Suprapubic skin (tissue), 4 donors: ENCODE data around the gene GOLGA8F. TPM values are rescaled to one million over a fixed set of nuclear protein-coding genes. Genes with fewer than 3 reads are reported as not detected.
A peak's percentile ranks its signal among the peaks of the same experiment; 100 is the strongest.
"Not testable (repeated sequence)": the region's sequence is repeated elsewhere in the genome, so short reads cannot be mapped to it uniquely, and the experiment has no call there.

Experiments
- DNase-seq, 2 donors: peaks; one replicate each; pipeline ENCODE4 v3.0.0-alpha.2; 2019; ENCODE audit warnings: low spot score in 2 of 2
- H3K27ac ChIP-seq: fragments of 200-600 bp; sonication (generic); one replicate; pipeline ENCODE4 v1.5.1; 2019
- H3K27me3 ChIP-seq: fragments of 200-600 bp; sonication (generic); one replicate; pipeline ENCODE4 v1.5.1; 2019
- H3K36me3 ChIP-seq: fragments of 200-600 bp; sonication (generic); one replicate; pipeline ENCODE4 v1.5.1; 2019
- H3K4me1 ChIP-seq: fragments of 200-600 bp; sonication (generic); one replicate; pipeline ENCODE4 v1.5.1; 2019
- H3K4me3 ChIP-seq: fragments of 200-600 bp; sonication (generic); one replicate; pipeline ENCODE4 v1.5.1; 2019; ENCODE audit warnings: mild to moderate bottlenecking
- H3K9me3 ChIP-seq: fragments of 200-600 bp; sonication (generic); one replicate; pipeline ENCODE4 v1.5.1; 2019
- WGBS: methylation state at CpG from one replicate; pipeline ENCODE4 v1.1.5; 2018; 5-methylcytosine and 5-hydroxymethylcytosine counted together
- total RNA-seq, 4 donors: library from RNA; depleted of rRNA; stranded (reverse); fragments of >200 nt; gene quantifications; one replicate each; pipeline ENCODE4 v1.1.0, GENCODE V29; 2016

The GOLGA8F gene
- total RNA-seq, result not detected

DNA sequence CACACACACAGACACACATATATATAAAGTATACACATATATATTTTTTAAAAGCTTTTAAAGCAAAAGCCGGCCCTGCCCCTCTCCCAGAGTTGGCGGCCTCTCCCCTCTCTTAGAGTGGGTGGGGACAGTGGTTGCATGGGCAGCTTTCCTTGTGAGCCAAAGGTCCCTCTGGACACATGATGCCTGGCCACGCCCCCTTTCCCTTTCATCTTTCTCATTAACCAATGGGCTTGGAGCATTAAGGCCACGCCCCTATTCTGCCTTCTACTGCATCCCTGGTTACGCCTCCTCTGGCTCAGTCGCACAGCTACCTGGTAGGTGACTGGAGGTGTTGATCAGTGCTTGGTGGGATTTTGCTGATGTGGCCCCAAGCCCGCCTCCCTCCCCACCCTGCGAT lies at the start of gene GOLGA8F:
GOLGA8F (plus strand) TSS at position 301 of the 400 bp plus-strand sequence; CDS start at position 399, 98 bp downstream.
- no CpG with 5 or more reads among the region's 8 CpGs for WGBS

GRCh38 chr15:28357984-28358383 lies 20.5 kb upstream of the GOLGA8F start, which contains the start of gene GOLGA6L24:
Gene GOLGA6L24 (minus strand): TSS chr15:28358084. CDS start chr15:28358023, 61 bp downstream.
- H3K27ac ChIP-seq, DNase-seq, H3K4me1 ChIP-seq, H3K9me3 ChIP-seq, H3K36me3 ChIP-seq, H3K27me3 ChIP-seq, H3K4me3 ChIP-seq: not testable (repeated sequence)
- WGBS, result no CpG with 5 or more reads among the region's 7 CpGs

More for the DNA sequence above, at the start of gene GOLGA8F:
- DNase-seq, H3K36me3 ChIP-seq, H3K27me3 ChIP-seq, H3K27ac ChIP-seq, H3K9me3 ChIP-seq, H3K4me3 ChIP-seq, H3K4me1 ChIP-seq: not testable (repeated sequence)

DNA sequence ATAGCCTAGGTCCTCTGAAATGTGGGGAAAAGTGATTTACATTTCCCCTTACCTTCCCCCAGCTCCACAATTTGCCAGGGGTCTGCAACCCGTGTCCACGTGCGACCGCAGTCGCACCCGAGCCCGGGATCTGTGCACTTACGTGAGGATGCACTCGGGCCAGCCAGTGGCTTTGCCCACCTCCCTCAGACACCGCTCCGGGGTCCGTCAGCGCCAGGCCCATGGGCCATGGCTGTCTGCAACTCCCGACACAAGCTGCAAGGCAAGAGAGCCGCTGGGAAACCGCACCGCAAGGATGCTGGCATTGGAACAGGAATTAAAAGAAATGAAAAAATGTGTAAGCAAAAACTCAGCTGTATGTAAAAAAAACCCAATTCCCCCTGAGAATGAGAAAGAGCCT lies 13.0 kb upstream of the GOLGA8F start:
- peak; percentile 23 to 29 for DNase-seq

DNA sequence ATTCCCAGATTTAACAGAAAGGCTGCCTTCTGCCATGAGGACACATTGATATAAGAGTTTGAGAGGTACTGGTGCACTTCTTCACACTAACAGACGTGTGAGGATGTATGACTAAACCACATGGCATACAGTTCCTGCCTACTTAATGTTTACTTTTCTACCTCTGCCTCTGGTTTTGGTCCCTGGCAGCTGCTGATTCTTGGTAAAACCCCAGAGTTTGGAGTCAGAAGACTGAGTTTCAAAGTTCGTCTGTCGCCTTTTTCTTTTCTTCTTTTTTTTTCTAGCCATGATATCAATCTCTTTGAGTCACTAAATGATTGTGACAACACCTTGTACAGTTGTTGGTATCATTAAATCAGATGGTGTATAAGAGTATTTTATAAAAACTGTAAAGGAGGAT lies 1.6 kb downstream of the GOLGA8F start:
- not testable (repeated sequence) for H3K27ac ChIP-seq, H3K27me3 ChIP-seq, H3K36me3 ChIP-seq, H3K4me1 ChIP-seq, H3K9me3 ChIP-seq, H3K4me3 ChIP-seq, DNase-seq
- WGBS, result 56% methylated on average over 3 of the region's 3 CpGs

More for the DNA sequence above, 13.0 kb upstream of the GOLGA8F start:
- WGBS, result 66% methylated on average over 7 of the region's 17 CpGs
- not testable (repeated sequence) for H3K9me3 ChIP-seq, H3K36me3 ChIP-seq, H3K27ac ChIP-seq, H3K4me3 ChIP-seq, H3K27me3 ChIP-seq, H3K4me1 ChIP-seq

DNA sequence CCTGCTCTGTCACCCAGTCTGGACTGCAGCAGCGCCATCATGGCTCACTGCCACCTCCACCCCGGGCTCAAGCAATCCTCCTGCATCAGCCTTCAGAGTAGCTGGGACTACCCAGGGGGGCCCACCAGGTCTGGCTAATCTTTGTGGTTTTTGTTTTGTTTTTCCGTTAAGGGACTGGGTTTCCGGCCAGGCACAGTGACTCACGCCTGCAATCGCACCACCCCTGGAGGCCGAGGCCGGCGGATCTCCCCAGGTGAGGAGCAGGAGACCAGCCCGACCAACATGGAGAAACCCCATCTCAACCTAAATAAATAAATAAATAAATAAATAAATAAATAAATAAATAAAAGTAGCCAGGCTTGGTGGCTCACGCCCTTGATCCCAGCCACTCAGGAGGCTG lies 17.6 kb downstream of the GOLGA8F start:
- not testable (repeated sequence) for DNase-seq, H3K4me1 ChIP-seq, H3K27me3 ChIP-seq, H3K9me3 ChIP-seq, H3K36me3 ChIP-seq, H3K4me3 ChIP-seq, H3K27ac ChIP-seq
- WGBS, result no CpG with 5 or more reads among the region's 11 CpGs

GRCh38 chr15:28402774-28403435 lies 24.4 kb downstream of the GOLGA8F start:
- H3K9me3 ChIP-seq, H3K4me3 ChIP-seq, H3K4me1 ChIP-seq, H3K27me3 ChIP-seq, H3K36me3 ChIP-seq, DNase-seq, H3K27ac ChIP-seq: not testable (repeated sequence)
- no CpG with 5 or more reads among the region's 64 CpGs for WGBS

DNA sequence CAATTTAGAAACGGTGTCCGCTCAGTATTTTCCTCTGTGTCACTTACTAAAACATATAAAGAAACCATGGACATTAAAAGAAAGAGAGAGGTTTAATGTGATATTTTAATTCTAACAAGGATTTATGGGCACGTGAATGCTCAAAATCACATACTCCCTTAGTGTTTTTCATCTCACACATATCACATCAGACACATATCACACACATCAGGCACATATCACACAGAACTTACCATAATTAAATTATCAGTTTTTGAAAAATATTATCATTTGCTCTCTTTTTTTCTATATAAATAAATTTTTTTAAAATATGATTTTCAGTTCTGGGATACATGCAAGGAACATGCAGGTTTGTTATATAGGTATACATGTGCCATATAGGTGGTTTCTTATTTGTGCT lies 42.0 kb downstream of the GOLGA8F start:
- WGBS, result 79% methylated on average over 2 of the region's 3 CpGs
- not testable (repeated sequence) for H3K27me3 ChIP-seq, H3K4me3 ChIP-seq, DNase-seq, H3K36me3 ChIP-seq, H3K27ac ChIP-seq, H3K9me3 ChIP-seq, H3K4me1 ChIP-seq

GRCh38 chr15:28435594-28435993 lies 57.1 kb downstream of the GOLGA8F start:
- H3K9me3 ChIP-seq, H3K27ac ChIP-seq, H3K4me3 ChIP-seq, H3K27me3 ChIP-seq, DNase-seq, H3K4me1 ChIP-seq, H3K36me3 ChIP-seq: not testable (repeated sequence)
- WGBS, result no CpG with 5 or more reads among the region's 3 CpGs

Other genes with a start within 250 kb of the GOLGA8F start
- 100 to 1,000 TPM in 1 of 4 donors, 10 to 100 TPM in 3; 45.2 to 111 (median 73.8) TPM for gene HERC2, start 56.5 kb upstream of the GOLGA8F start, total RNA-seq
- not detected for gene GOLGA6L24, start 20.6 kb upstream of the GOLGA8F start, total RNA-seq
- not detected for gene GOLGA8G, start 154.3 kb downstream of the GOLGA8F start, total RNA-seq
- not detected for gene GOLGA6L25, start 174.9 kb downstream of the GOLGA8F start, total RNA-seq